Gastroesophageal sphincter (tissue), 4 donors: ENCODE data around the gene ACSM3. TPM values are rescaled to one million over a fixed set of nuclear protein-coding genes. Genes with fewer than 3 reads are reported as not detected.

Source experiments
- ATAC-seq: fragments of 150-250 bp; one replicate; pipeline ENCODE4 v1.9.1; 2016; ENCODE audit warnings: mild to moderate bottlenecking, moderate library complexity
- H3K27ac ChIP-seq, 4 donors: fragments of 200-600 bp; sonication (generic) in 3 of 4; 1 replicate in 3 of 4; 2 replicates in 1 of 4; pipeline ENCODE4 v1.5.1; 2016 to 2019
- H3K27me3 ChIP-seq: fragments of 200-600 bp; sonication (generic); one replicate; pipeline ENCODE4 v1.5.1; 2019
- H3K36me3 ChIP-seq, 2 donors: fragments of 200-600 bp; sonication (generic); one replicate each; pipeline ENCODE4 v1.5.1; 2019; ENCODE audit warnings: control low read depth in 1 of 2
- H3K4me1 ChIP-seq, 3 donors: fragments of 200-600 bp; sonication (generic); 1 replicate in 2 of 3; 2 replicates in 1 of 3; pipeline ENCODE4 v1.5.1; 2016 to 2019; ENCODE audit warnings: control low read depth in 2 of 3
- H3K4me3 ChIP-seq, 2 donors: fragments of 200-600 bp; sonication (generic); one replicate each; pipeline ENCODE4 v1.5.1; 2019; ENCODE audit warnings: mild to moderate bottlenecking in 1 of 2, moderate library complexity in 1 of 2
- H3K9me3 ChIP-seq, 3 donors: fragments of 200-600 bp; sonication (generic); one replicate each; pipeline ENCODE4 v1.5.1; 2017 to 2019; ENCODE audit warnings: control low read depth in 2 of 3
- EP300 ChIP-seq: sonication (generic); formaldehyde crosslinking; IDR thresholded peaks from one replicate; pipeline ENCODE4 v1.6.1; 2017; ENCODE audit warnings: antibody characterized with exemption, mild to moderate bottlenecking
- POLR2A ChIP-seq, 2 donors: fragments of 450-650 bp; IDR thresholded peaks; one replicate each; pipeline ENCODE4 v1.6.1; 2017; ENCODE audit warnings: antibody characterized with exemption in 2 of 2, mild to moderate bottlenecking in 2 of 2, moderate library complexity in 1 of 2
- POLR2AphosphoS5 ChIP-seq: sonication (generic); formaldehyde crosslinking; IDR thresholded peaks from one replicate; pipeline ENCODE4 v1.6.1; 2017; ENCODE audit warnings: antibody characterized with exemption
- WGBS, 2 donors: methylation state at CpG; one replicate each; pipeline ENCODE4 v1.1.5; 2018; ENCODE audit warnings: low coverage in 1 of 2; 5-methylcytosine and 5-hydroxymethylcytosine counted together
- total RNA-seq, 4 donors: library from RNA; depleted of rRNA; stranded (reverse); fragments of >200 nt; gene quantifications; one replicate each; pipeline ENCODE4 v1.1.0, GENCODE V29; 2016
- TF ChIP-seq, protein P1 (sequence below), 4 experiments: fragments of 200-600 bp in 2 of 4; fragments of 450-650 bp in 2 of 4; sonication (generic) in 1 of 4; IDR thresholded peaks; one replicate each; pipeline ENCODE4 v1.5.1; 2017 to 2019; ENCODE audit warnings: antibody characterized with exemption in 4 of 4, mild to moderate bottlenecking in 2 of 4, moderate library complexity in 2 of 4

Gene ACSM3
- total RNA-seq, 4 donors from 2014 or later: 4.5 to 24.8 (median 6.8) TPM

DNA sequence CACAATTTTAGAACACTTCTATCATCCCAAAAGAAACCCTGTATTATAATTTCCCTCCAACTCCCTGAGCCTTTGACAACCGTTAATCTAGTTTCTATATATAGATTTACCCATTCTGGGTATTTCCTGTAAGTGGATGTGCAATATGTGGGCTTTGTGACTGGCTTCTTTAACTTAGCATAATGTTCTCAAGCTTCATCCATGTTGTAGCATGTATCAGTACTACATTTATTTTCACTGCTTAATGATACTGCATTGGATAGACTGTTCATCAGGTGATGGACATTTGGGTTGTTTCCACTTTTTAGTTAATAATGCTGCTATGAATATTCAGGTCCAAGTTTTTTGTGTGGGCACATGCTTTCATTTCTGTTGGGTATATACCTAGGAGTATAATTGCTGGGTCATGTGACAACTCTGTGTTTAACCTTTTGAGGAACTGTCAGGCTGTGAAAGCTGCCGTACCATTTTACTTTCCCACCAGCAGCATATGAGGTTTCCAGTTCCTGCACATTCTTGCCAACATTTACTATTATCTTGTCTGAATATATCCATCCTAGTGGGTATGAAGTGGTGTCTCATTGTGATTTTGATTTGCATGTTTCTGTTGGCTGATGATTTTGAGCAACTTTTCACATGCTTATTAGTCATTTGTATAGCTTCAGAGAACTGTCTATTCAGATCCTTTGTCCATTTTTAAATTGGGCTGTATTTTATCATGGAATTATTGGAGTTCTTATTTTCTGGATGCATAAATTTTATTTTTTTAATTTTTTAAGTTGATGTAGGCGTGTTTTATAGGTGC is 58.9 kb downstream of the ACSM3 start:
- TF ChIP-seq POLR2AphosphoS5 (no peak), POLR2A (IDR thresholded peaks at IDR 0.05) (no peak), EP300 (no peak)
- TF ChIP-seq, protein P1, sequence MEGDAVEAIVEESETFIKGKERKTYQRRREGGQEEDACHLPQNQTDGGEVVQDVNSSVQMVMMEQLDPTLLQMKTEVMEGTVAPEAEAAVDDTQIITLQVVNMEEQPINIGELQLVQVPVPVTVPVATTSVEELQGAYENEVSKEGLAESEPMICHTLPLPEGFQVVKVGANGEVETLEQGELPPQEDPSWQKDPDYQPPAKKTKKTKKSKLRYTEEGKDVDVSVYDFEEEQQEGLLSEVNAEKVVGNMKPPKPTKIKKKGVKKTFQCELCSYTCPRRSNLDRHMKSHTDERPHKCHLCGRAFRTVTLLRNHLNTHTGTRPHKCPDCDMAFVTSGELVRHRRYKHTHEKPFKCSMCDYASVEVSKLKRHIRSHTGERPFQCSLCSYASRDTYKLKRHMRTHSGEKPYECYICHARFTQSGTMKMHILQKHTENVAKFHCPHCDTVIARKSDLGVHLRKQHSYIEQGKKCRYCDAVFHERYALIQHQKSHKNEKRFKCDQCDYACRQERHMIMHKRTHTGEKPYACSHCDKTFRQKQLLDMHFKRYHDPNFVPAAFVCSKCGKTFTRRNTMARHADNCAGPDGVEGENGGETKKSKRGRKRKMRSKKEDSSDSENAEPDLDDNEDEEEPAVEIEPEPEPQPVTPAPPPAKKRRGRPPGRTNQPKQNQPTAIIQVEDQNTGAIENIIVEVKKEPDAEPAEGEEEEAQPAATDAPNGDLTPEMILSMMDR (IDR thresholded peaks at IDR 0.05): no peak
- no peaks in the 10 kb centered on the region for H3K27me3 ChIP-seq
- WGBS, 2 donors: 69 to 72% methylated on average over 3 of the region's 3 CpGs
- ATAC-seq: no peak
- H3K4me1 ChIP-seq: no peaks in the 10 kb centered on the region
- H3K36me3 ChIP-seq: peaks cover 0 to 17% of the 10 kb centered on the region in 2 donors
- H3K4me3 ChIP-seq: no peak overlapping the region
- H3K27ac ChIP-seq: no peak overlapping the region
- H3K9me3 ChIP-seq: no peaks in the 10 kb centered on the region

DNA sequence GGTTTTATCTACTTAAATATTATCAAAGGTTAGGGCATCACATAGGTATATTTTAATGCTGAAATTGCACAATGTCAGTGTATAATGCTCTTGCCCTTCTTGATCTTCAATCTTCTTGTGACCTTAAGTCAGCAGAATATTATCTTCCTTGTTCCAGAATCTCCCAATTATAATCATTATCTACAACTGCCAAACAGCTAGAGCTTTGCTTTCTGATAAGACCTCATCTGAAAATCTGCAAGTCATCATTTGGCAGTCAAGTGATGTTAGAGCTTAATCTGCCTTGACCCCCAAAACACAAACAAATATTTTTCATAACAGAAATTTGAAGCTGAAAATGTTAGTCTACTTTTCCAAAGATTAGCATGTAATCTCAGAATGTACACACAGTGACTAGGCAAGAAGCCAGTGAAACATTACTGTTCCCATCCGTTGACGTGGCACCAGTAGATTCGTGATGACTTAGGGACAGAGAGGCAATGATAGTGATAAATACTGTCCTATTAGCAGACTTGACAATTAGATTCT is 62.3 kb downstream of the ACSM3 start:
- 65 to 79% methylated on average over 3 of the region's 3 CpGs for WGBS, 2 donors
- TF ChIP-seq EP300 (no peak), POLR2AphosphoS5 (no peak), POLR2A (IDR thresholded peaks at IDR 0.05) (no peak)
- TF ChIP-seq, protein P1 (IDR thresholded peaks at IDR 0.05): no peak
- H3K9me3 ChIP-seq: no peaks in the 10 kb centered on the region
- H3K36me3 ChIP-seq: peaks cover 0 to 17% of the 10 kb centered on the region in 2 donors
- ATAC-seq: no peak
- no peak overlapping the region for H3K27ac ChIP-seq
- no peaks in the 10 kb centered on the region for H3K4me1 ChIP-seq
- H3K4me3 ChIP-seq: no peak overlapping the region
- no peaks in the 10 kb centered on the region for H3K27me3 ChIP-seq

DNA sequence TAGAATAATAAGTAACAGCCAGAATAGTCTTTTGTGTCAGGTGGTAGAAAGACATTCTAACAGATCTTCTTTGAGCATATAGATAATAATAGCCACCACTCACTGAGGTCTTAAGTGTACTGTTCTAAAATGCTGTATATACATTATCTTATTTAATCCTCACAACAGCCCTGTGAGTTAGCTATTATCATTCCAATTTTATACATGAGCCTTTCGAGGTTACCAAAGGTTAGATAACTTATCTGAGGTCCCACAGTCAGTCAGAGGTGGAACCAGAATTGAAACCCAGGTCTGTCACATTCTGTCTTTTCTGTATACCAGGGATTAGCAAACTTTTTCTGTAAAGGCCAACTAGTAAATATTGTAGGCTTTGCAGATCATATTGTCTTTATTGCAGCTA is 65.7 kb downstream of the ACSM3 start:
- no peaks in the 10 kb centered on the region for H3K9me3 ChIP-seq
- no peaks in the 10 kb centered on the region for H3K27me3 ChIP-seq
- H3K4me1 ChIP-seq: no peaks in the 10 kb centered on the region
- no peak overlapping the region for H3K27ac ChIP-seq
- no peak overlapping the region for H3K4me3 ChIP-seq
- TF ChIP-seq, protein P1 (IDR thresholded peaks at IDR 0.05): no peak
- TF ChIP-seq POLR2A (IDR thresholded peaks at IDR 0.05) (no peak), EP300 (no peak), POLR2AphosphoS5 (no peak)
- 93 to 94% methylated on average over 1 of the region's 1 CpG for WGBS, 2 donors
- no peak for ATAC-seq
- H3K36me3 ChIP-seq: peaks cover 0 to 19% of the 10 kb centered on the region in 2 donors

DNA sequence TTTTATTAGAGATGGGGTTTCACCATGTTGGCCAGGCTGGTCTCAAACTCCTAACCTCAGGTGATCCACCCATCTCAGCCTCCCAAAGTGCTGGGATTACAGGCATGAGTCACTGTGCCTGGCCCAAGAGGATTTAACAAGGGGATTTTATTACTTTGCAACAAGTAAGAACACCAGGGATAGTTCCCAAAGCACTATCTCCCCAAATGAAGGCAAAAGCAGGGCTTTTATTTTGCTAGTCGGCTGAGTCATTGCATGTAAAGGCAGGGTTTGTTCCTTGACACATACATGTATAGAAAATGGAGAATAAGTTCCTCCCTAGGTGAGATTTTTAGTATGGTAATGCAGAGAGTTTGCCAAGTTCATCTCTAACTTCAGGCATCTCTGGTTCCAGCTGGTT is 66.6 kb downstream of the ACSM3 start:
- no peaks in the 10 kb centered on the region for H3K4me1 ChIP-seq
- no peak overlapping the region for H3K27ac ChIP-seq
- peaks cover 0 to 23% of the 10 kb centered on the region in 2 donors for H3K36me3 ChIP-seq
- 67% methylated on average over 1 of the region's 1 CpG; no CpG with 5 or more reads in 1 of the 2 donors for WGBS, 2 donors
- H3K4me3 ChIP-seq: no peak overlapping the region
- no peaks in the 10 kb centered on the region for H3K9me3 ChIP-seq
- ATAC-seq: no peak
- no peak for TF ChIP-seq POLR2AphosphoS5
- TF ChIP-seq POLR2A (IDR thresholded peaks at IDR 0.05): no peak
- no peak for TF ChIP-seq EP300
- TF ChIP-seq, protein P1 (IDR thresholded peaks at IDR 0.05): no peak
- H3K27me3 ChIP-seq: no peaks in the 10 kb centered on the region

DNA sequence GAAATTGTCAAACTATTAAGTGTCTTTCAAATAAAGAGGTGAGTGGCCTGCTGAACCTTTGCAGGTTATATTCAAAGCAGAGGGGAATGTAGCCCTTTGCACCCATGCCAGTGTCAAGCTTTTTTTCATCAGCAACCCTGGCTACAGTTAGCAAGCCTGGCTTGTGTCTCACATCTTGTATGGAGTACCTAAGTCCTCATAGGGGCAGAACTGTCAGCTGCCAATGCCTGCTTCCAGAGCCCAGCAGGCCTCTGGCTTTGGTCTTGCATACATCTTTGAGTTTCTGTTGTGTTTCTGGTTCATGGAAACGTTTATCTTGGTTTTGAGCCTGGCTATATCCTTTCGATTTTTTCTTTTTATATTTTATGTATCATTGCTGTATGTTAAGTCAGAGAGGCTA is 69.3 kb downstream of the ACSM3 start:
- no peak overlapping the region for H3K4me3 ChIP-seq
- no peak for ATAC-seq
- H3K9me3 ChIP-seq: peaks cover 0 to 10% (median 0%) of the 10 kb centered on the region in 3 donors
- no peaks in the 10 kb centered on the region for H3K27me3 ChIP-seq
- no peak overlapping the region for H3K27ac ChIP-seq
- peaks cover 0 to 33% of the 10 kb centered on the region in 2 donors for H3K36me3 ChIP-seq
- WGBS, 2 donors: 62 to 77% methylated on average over 2 of the region's 2 CpGs
- H3K4me1 ChIP-seq: no peaks in the 10 kb centered on the region
- no peak for TF ChIP-seq POLR2AphosphoS5
- TF ChIP-seq EP300: no peak
- TF ChIP-seq, protein P1 (IDR thresholded peaks at IDR 0.05): no peak
- no peak for TF ChIP-seq POLR2A (IDR thresholded peaks at IDR 0.05)
